ENCODE results near the gene ST6GALNAC5. TPM values are rescaled to one million over a fixed set of nuclear protein-coding genes. Genes with fewer than 3 reads are reported as not detected.

Gene ST6GALNAC5
- total RNA-seq, 1 experiment from 2014 or later = not detected

GRCh38 chr1:76891931-76892622, 24.8 kb downstream of the ST6GALNAC5 start:
- ChIA-PET POLR2A (no interaction called here), CTCF (no interaction called here)
- Histone ChIP-seq H3K27me3 (ENCODE audit: control insufficient read depth, insufficient read depth, low read length) (no peaks in the 10 kb centered on the region), H3K4me3 (ENCODE audit: low read depth in 2 of 2, low read length in 2 of 2) (no peak overlapping the region), H3K36me3 (ENCODE audit: control insufficient read depth, insufficient read depth, low read length) (no peaks in the 10 kb centered on the region), H3K4me1 (ENCODE audit: control insufficient read depth, insufficient read depth, low read length) (no peaks in the 10 kb centered on the region), H3K9me3 (ENCODE audit: control insufficient read depth, insufficient read depth, low read depth, low read length) (no peaks in the 10 kb centered on the region), H3K27ac (ENCODE audit: low read length) (no peak overlapping the region)
- DNase-seq (ENCODE audit: low read depth, low spot score) (no peak), ATAC-seq (no peak)
- TF ChIP-seq REST (IDR thresholded peaks at IDR 0.05; ENCODE audit: insufficient read depth in 1 of 2, low read depth in 2 of 2, low read length in 1 of 2) (no peak), TCF7L2 (IDR thresholded peaks at IDR 0.05; ENCODE audit: low read depth, low read length) (no peak), CTCF (IDR thresholded peaks at IDR 0.05) (no peak), SIN3A (IDR thresholded peaks at IDR 0.05; ENCODE audit: borderline replicate concordance, insufficient read depth, low read depth, low read length) (no peak), POLR2AphosphoS5 (IDR thresholded peaks at IDR 0.05; ENCODE audit: low read depth, low read length) (no peak)
- intact Hi-C loops (cut with micrococcal nuclease; ENCODE audit: unreplicated experiment) = no loop called here
- in situ Hi-C loops (cut with HindIII; ENCODE audit: low pct_unique_long_range_greater_than_20kb, low sequenced_read_pairs) = no loop called here
- BruUV-seq (replicated peaks) = no TSS peak

- no peak for DNase-seq (ENCODE audit: low read depth, low spot score)
- Histone ChIP-seq H3K9me3 (ENCODE audit: control insufficient read depth, insufficient read depth, low read depth, low read length) (no peaks in the 10 kb centered on the region), H3K4me3 (ENCODE audit: low read depth in 2 of 2, low read length in 2 of 2) (no peak overlapping the region), H3K27me3 (ENCODE audit: control insufficient read depth, insufficient read depth, low read length) (no peaks in the 10 kb centered on the region), H3K27ac (ENCODE audit: low read length) (no peak overlapping the region), H3K4me1 (ENCODE audit: control insufficient read depth, insufficient read depth, low read length) (no peaks in the 10 kb centered on the region), H3K36me3 (ENCODE audit: control insufficient read depth, insufficient read depth, low read length) (no peaks in the 10 kb centered on the region)
- CTCF ChIA-PET = no interaction called here
- no peak for ATAC-seq
- in situ Hi-C loops (cut with HindIII; ENCODE audit: low pct_unique_long_range_greater_than_20kb, low sequenced_read_pairs) = no loop called here
- intact Hi-C loops (cut with micrococcal nuclease; ENCODE audit: unreplicated experiment) = no loop called here
- POLR2A ChIA-PET = no interaction called here
- TF ChIP-seq CTCF (IDR thresholded peaks at IDR 0.05) (no peak), POLR2AphosphoS5 (IDR thresholded peaks at IDR 0.05; ENCODE audit: low read depth, low read length) (no peak), REST (IDR thresholded peaks at IDR 0.05; ENCODE audit: insufficient read depth in 1 of 2, low read depth in 2 of 2, low read length in 1 of 2) (no peak), TCF7L2 (IDR thresholded peaks at IDR 0.05; ENCODE audit: low read depth, low read length) (no peak), SIN3A (IDR thresholded peaks at IDR 0.05; ENCODE audit: borderline replicate concordance, insufficient read depth, low read depth, low read length) (no peak)
- no TSS peak for BruUV-seq (replicated peaks)
Measured at GRCh38 chr1:76892675-76893074, 25.4 kb downstream of the ST6GALNAC5 start.

Measured in Panc1 (cell line).